Spleen (tissue), 11 donors: ENCODE measurements around the gene BDH1. TPM values are rescaled to one million over a fixed set of nuclear protein-coding genes. Genes with fewer than 3 reads are reported as not detected.

Source experiments
- DNase-seq: peaks from one replicate; pipeline ENCODE4 v3.0.0-alpha.2; 2020
- H3K27ac ChIP-seq, 8 donors: fragments of 200-600 bp; sonication (generic) in 7 of 8; 1 replicate in 4 of 8; 2 replicates in 4 of 8; pipeline versions ENCODE4 v1.5.0 to v1.8.0; 2016 to 2021; ENCODE audit warnings: inconsistent platforms in 4 of 8, mild to moderate bottlenecking in 4 of 8, moderate library complexity in 1 of 8
- H3K27me3 ChIP-seq, 7 donors: fragments of 200-600 bp; sonication (generic) in 6 of 7; replicated peaks in 1 of 7; 1 replicate in 4 of 7; 2 replicates in 3 of 7; pipeline versions ENCODE4 v1.5.0 to v1.8.0; 2016 to 2021; ENCODE audit warnings: inconsistent platforms in 3 of 7, mild to moderate bottlenecking in 1 of 7
- H3K36me3 ChIP-seq, 6 donors: fragments of 200-600 bp; sonication (generic) in 5 of 6; 1 replicate in 4 of 6; 2 replicates in 2 of 6; pipeline versions ENCODE4 v1.5.0 to v1.8.0; 2016 to 2021; ENCODE audit warnings: inconsistent platforms in 2 of 6
- H3K4me1 ChIP-seq, 6 donors: fragments of 200-600 bp; sonication (generic) in 5 of 6; 1 replicate in 3 of 6; 2 replicates in 3 of 6; pipeline versions ENCODE4 v1.5.0 to v1.8.0; 2016 to 2021; ENCODE audit warnings: inconsistent platforms in 3 of 6
- H3K4me3 ChIP-seq, 8 donors: fragments of 200-600 bp; sonication (generic) in 7 of 8; 1 replicate in 4 of 8; 2 replicates in 4 of 8; pipeline versions ENCODE4 v1.5.0 to v1.8.0; 2016 to 2021; ENCODE audit warnings: inconsistent platforms in 4 of 8, mild to moderate bottlenecking in 4 of 8, moderate library complexity in 2 of 8
- H3K9me3 ChIP-seq, 8 donors: fragments of 200-600 bp; sonication (generic) in 7 of 8; 1 replicate in 4 of 8; 2 replicates in 4 of 8; pipeline versions ENCODE4 v1.5.0 to v1.8.0; 2016 to 2021; ENCODE audit warnings: inconsistent platforms in 4 of 8
- POLR2A ChIP-seq, 3 donors: fragments of 450-650 bp; IDR thresholded peaks; one replicate each; pipeline ENCODE4 v1.5.1; 2017; ENCODE audit warnings: antibody characterized with exemption in 3 of 3, mild to moderate bottlenecking in 1 of 3
- POLR2AphosphoS5 ChIP-seq, 3 donors: sonication (generic); formaldehyde crosslinking; IDR thresholded peaks; one replicate each; pipeline ENCODE4 v1.5.1; 2017; ENCODE audit warnings: antibody characterized with exemption in 3 of 3
- WGBS, 5 donors: extraction: QIAGEN DNeasy Blood & Tissue Kit in 3 of 5; methylation state at CpG; one replicate each; pipeline versions ENCODE4 v1.1.5 to v1.1.7; 2013 to 2018; 5-methylcytosine and 5-hydroxymethylcytosine counted together
- intact Hi-C: fragments of 100-400 bp; cut with DNase I; formaldehyde crosslinking; loops from one replicate; pipeline ENCODE4 v1.15.0; 2023; ENCODE audit warnings: low total_unique reads
- polyA plus RNA-seq, 3 donors: library from polyadenylated mRNA; stranded (reverse); fragments of 200-250 nt; gene quantifications; one replicate each; pipeline ENCODE4 v1.2.1, GENCODE V29; 2013
- total RNA-seq, 7 donors: library from RNA; depleted of rRNA in 3 of 7; stranded (reverse); fragments of >200 nt in 3 of 7; fragmentation: NEBNext Ultra II Directional in 4 of 7; extraction: Animal tissue kit (Norgen Biotek cat#: 25700) in 4 of 7; gene quantifications; one replicate each; pipeline versions ENCODE4 v1.1.0 to v1.2.1, GENCODE V29; 2016 to 2021
- TF ChIP-seq, protein P1 (sequence below), 11 experiments: fragments of 200-600 bp in 7 of 11; fragments of 450-650 bp in 4 of 11; sonication (generic) in 4 of 11; IDR thresholded peaks in 8 of 11; conservative IDR thresholded peaks in 3 of 11; 1 replicate in 7 of 11; 2 replicates in 4 of 11; pipeline versions ENCODE4 v1.4.0 to v1.8.0; 2016 to 2021; ENCODE audit warnings: antibody characterized with exemption in 11 of 11, inconsistent platforms in 4 of 11, mild to moderate bottlenecking in 1 of 11
- donor health status: healthy with polysubstance abuse.
- donor health status: DM: no; HTN: no; CAD: no; lungs with moderate emphysema.
- donor health status: DM: no; HTN: no; CAD: no.
- donor health status: Bipolar disorder and iron deficiency.
- donor health status: healthy.
- donor health status: DM: no; HTN: no; CAD: no.
- donor health status: DM: yes; HTN: yes; CAD: no.

Gene BDH1
- total and polyA plus RNA-seq, 10 donors: 11.5 to 24.6 (median 17.5) TPM

DNA sequence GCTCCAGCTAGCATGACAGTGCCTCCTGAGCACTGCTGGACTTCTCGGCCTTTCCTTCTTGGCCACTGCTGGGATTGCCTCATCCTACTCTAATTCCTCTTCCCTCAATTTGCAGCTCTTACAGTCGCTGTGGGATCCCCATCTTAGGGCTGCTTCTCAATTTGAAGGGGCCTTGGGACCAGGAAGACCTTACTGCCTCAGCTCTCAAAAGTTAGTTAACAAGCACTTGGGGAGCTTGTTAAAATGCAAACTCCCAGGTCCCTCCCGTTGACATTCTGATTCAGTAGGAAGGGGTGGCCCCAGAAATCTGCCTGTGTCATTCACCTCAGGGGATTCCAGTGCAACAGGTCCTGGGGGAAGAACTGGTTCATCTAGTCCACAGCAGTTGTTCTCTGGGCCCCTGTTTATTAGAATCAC is 14.8 kb downstream of the BDH1 start:
- Histone ChIP-seq H3K4me3 (no peak overlapping the region), H3K9me3 (no peaks in the 10 kb centered on the region), H3K27me3 (no peaks in the 10 kb centered on the region), H3K36me3 (peaks cover 0 to 50% (median 5%) of the 10 kb centered on the region in 6 donors), H3K4me1 (peaks cover 0 to 26% (median 4%) of the 10 kb centered on the region in 6 donors), H3K27ac (no peak overlapping the region)
- DNase-seq: no peak
- intact Hi-C loops: no loop called here
- 53 to 82% (median 69%) methylated on average over 3 of the region's 3 CpGs for WGBS, 5 donors
- TF ChIP-seq POLR2A (IDR thresholded peaks at IDR 0.05) (no peak), POLR2AphosphoS5 (IDR thresholded peaks at IDR 0.05) (no peak)

DNA sequence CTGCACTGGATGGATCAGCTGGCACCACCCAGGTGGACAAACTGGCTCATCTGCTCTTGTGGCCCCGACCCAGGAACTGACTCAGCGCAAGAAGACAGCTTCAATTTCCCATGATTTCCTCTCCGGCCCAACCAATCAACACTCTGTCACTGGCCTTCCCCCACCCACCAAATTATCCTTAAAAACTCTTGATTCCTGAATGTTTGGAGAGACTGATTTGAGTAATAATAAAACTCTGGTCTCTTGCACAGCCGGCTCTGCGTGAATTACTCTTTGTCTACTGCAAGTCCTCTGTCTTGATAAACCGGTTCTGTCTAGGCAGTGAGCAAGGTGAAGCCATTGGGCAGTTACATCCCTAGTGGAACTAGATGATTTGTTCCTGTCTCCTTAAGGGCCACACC is 16.1 kb downstream of the BDH1 start:
- Histone ChIP-seq H3K9me3 (no peaks in the 10 kb centered on the region), H3K27me3 (no peaks in the 10 kb centered on the region), H3K4me3 (no peak overlapping the region), H3K27ac (no peak overlapping the region), H3K4me1 (peaks cover 0 to 17% (median 0%) of the 10 kb centered on the region in 6 donors), H3K36me3 (peaks cover 0 to 41% (median 4%) of the 10 kb centered on the region in 6 donors)
- TF ChIP-seq POLR2A (IDR thresholded peaks at IDR 0.05) (no peak), POLR2AphosphoS5 (IDR thresholded peaks at IDR 0.05) (no peak)
- TF ChIP-seq, protein P1, sequence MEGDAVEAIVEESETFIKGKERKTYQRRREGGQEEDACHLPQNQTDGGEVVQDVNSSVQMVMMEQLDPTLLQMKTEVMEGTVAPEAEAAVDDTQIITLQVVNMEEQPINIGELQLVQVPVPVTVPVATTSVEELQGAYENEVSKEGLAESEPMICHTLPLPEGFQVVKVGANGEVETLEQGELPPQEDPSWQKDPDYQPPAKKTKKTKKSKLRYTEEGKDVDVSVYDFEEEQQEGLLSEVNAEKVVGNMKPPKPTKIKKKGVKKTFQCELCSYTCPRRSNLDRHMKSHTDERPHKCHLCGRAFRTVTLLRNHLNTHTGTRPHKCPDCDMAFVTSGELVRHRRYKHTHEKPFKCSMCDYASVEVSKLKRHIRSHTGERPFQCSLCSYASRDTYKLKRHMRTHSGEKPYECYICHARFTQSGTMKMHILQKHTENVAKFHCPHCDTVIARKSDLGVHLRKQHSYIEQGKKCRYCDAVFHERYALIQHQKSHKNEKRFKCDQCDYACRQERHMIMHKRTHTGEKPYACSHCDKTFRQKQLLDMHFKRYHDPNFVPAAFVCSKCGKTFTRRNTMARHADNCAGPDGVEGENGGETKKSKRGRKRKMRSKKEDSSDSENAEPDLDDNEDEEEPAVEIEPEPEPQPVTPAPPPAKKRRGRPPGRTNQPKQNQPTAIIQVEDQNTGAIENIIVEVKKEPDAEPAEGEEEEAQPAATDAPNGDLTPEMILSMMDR (IDR thresholded peaks at IDR 0.05 in 8 of 11, conservative IDR thresholded peaks at IDR 0.05 in 3 of 11): no peak
- DNase-seq: no peak
- intact Hi-C loops: no loop called here
- 87 to 95% (median 89%) methylated on average over 6 of the region's 6 CpGs for WGBS, 5 donors

DNA sequence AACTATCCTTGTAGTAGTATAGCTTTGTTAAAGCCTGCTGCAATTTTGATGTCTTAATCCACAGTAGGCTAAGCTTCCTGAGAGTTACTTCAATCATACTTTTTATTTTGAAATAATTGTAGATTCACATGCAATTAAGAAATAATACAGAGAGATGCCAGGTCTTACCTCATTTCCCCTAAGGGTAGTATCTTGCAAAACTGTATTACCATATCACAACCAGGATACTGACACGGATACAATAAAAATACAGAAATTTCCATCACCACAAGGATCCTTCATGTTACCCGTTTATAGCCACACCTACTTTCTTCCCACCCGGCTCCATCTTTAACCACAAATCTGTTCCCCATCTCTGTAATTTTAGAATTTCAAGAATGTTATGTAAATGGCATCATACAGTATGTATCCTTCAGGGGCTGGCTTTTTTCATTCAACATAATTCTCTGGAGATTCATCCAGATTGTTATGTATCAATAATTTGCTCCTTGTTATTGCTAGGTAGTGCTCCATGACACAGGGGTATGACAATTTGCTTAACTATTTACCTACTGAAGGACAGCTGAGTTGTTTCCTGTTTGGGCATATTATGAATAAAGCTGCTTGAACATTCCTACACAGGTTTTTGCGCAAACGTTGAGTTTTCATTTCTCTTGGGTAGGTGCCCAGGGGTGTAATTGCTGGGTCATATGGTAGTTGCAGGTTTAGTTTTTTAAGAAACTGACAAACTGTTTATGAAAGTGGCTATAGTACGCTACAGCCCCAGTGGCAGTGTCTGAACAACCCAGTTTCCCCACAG is 21.6 kb downstream of the BDH1 start:
- 55 to 84% (median 63%) methylated on average over 6 of the region's 6 CpGs for WGBS, 5 donors
- Histone ChIP-seq H3K27me3 (no peaks in the 10 kb centered on the region), H3K9me3 (no peaks in the 10 kb centered on the region), H3K27ac (peak overlapping the region in 2 of 8 donors; percentile 0 to 41), H3K4me1 (peaks cover 0 to 7% (median 0%) of the 10 kb centered on the region in 6 donors), H3K4me3 (no peak overlapping the region), H3K36me3 (peaks cover 0 to 61% (median 14%) of the 10 kb centered on the region in 6 donors)
- intact Hi-C loops: no loop called here
- DNase-seq: no peak
- TF ChIP-seq POLR2AphosphoS5 (IDR thresholded peaks at IDR 0.05) (no peak), POLR2A (IDR thresholded peaks at IDR 0.05) (no peak)
- TF ChIP-seq, protein P1 (IDR thresholded peaks at IDR 0.05 in 8 of 11, conservative IDR thresholded peaks at IDR 0.05 in 3 of 11): no peak

DNA sequence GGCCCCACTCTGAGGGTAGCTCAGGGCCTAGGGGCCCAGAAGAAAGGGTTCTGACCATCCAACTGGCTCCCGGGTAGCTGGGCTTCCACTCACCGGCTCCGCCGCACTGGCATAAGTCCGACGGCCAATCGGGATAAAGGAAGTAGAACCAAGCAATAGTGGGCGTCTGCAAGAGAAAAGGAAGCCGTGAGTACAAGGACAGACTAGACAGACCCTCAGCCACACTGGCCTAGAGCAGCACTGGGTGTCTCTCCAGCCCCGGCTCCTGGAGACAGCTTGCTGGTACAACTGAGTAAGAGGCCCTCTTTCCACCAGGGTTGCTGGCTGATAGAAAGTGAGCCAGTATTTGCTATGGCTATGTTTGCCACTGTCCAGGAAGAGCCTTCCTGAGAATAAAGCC is 22.4 kb downstream of the BDH1 start:
- no peak overlapping the region for H3K4me3 ChIP-seq
- intact Hi-C loops: no loop called here
- TF ChIP-seq POLR2A (IDR thresholded peaks at IDR 0.05) (no peak), POLR2AphosphoS5 (IDR thresholded peaks at IDR 0.05) (no peak)
- TF ChIP-seq, protein P1 (IDR thresholded peaks at IDR 0.05 in 8 of 11, conservative IDR thresholded peaks at IDR 0.05 in 3 of 11): no peak
- DNase-seq: peak; percentile 47
- H3K4me1 ChIP-seq: peaks cover 0 to 7% (median 0%) of the 10 kb centered on the region in 6 donors
- peak overlapping the region in 2 of 8 donors; percentile 0 to 41 for H3K27ac ChIP-seq
- peaks cover 0 to 62% (median 14%) of the 10 kb centered on the region in 6 donors for H3K36me3 ChIP-seq
- no peaks in the 10 kb centered on the region for H3K27me3 ChIP-seq
- 59 to 88% (median 82%) methylated on average over 10 of the region's 10 CpGs for WGBS, 5 donors
- no peaks in the 10 kb centered on the region for H3K9me3 ChIP-seq
